ENCODE measurements around the gene SLC35F4. TPM values are rescaled to one million over a fixed set of nuclear protein-coding genes. Genes with fewer than 3 reads are reported as not detected.
"Not testable (repeated sequence)": the region's sequence is repeated elsewhere in the genome, so short reads cannot be mapped to it uniquely, and the experiment has no call there.

Gene SLC35F4
- total and polyA plus RNA-seq, 2 of the 4 experiments (the other 2 are of a cell fraction) = not detected

DNA sequence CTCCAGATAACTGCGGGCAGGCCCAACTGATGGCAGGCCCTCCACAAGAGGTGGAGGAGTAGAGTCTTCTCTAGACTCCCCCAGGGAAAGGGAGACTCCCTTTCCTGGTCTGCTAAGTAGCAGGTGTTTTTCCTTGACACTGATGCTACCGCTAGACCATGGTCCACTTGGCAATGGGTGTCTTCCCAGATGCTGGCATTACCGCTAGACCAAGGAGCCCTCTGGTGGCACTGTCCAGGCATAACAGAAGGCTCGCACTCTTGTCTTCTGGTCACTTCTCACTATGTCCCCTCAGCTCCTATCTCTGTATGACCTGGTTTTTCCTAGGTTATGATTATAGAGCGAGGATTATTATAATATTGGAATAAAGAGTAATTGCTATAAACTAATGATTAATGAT, 156.8 kb downstream of the SLC35F4 start:
- H3K4ac ChIP-seq (ENCODE audit: low read depth, low read length); H3K27ac ChIP-seq (ENCODE audit: insufficient read depth, low read length); H3K4me2 ChIP-seq (ENCODE audit: low read depth, low read length); H3K23ac ChIP-seq (ENCODE audit: low read depth, low read length); H2BK120ac ChIP-seq (ENCODE audit: low read depth, low read length); H2BK5ac ChIP-seq (ENCODE audit: low read depth, low read length, poor library complexity, severe bottlenecking); H3K14ac ChIP-seq (replicated peaks; ENCODE audit: low read depth, low read length); H3K79me1 ChIP-seq (ENCODE audit: low read depth in 1 of 2, low read length in 2 of 2); intact Hi-C loops (cut with micrococcal nuclease); H3K4me1 ChIP-seq (ENCODE audit: control insufficient read depth, insufficient read depth, low read length); H2BK15ac ChIP-seq (ENCODE audit: low read depth, low read length); H4K20me1 ChIP-seq (ENCODE audit: insufficient read depth, low read length); dilution Hi-C loops (cut with HindIII; ENCODE audit: low sequenced_read_pairs, unreplicated experiment); H4K8ac ChIP-seq (ENCODE audit: low read depth in 2 of 2, low read length in 2 of 2); H3K56ac ChIP-seq (ENCODE audit: extremely low read depth, insufficient read depth, low read length); ATAC-seq (ENCODE audit: low read depth); CTCF ChIA-PET; H4K91ac ChIP-seq (ENCODE audit: insufficient read depth, low read depth, low read length); H3K27me3 ChIP-seq (ENCODE audit: control insufficient read depth, insufficient read depth, low read length); DNase-seq; H3K36me3 ChIP-seq (ENCODE audit: control insufficient read depth, insufficient read depth, low read length); in situ Hi-C loops (cut with MboI; ENCODE audit: low sequenced_read_pairs); H3K4me3 ChIP-seq (ENCODE audit: insufficient read depth, low read depth, low read length); H2BK20ac ChIP-seq (ENCODE audit: low read depth, low read length); H2AK5ac ChIP-seq (ENCODE audit: low read depth, low read length); H3K18ac ChIP-seq (ENCODE audit: low read depth, low read length); POLR2A ChIA-PET (ENCODE audit: unreplicated experiment); H4K5ac ChIP-seq (ENCODE audit: low read depth, low read length); H3K9me1 ChIP-seq (ENCODE audit: insufficient read depth, low read length); H2AK9ac ChIP-seq (replicated peaks; ENCODE audit: low read depth, low read length, poor library complexity); BruUV-seq (replicated peaks); H2AFZ ChIP-seq (replicated peaks; ENCODE audit: low read length, poor library complexity); H3K9me3 ChIP-seq (ENCODE audit: control insufficient read depth, insufficient read depth, low read length); H3K9ac ChIP-seq (ENCODE audit: low read depth, low read length): not testable (repeated sequence)
- WGBS, 2 experiments (ENCODE audit: extremely low coverage in 2 of 2, insufficient read length in 1 of 2) = 100% methylated on average over 1 of the region's 5 CpGs; no CpG with 5 or more reads in 1 of the 2 experiments
